Measurements from ENCODE around the gene LCTL. TPM values are rescaled to one million over a fixed set of nuclear protein-coding genes. Genes with fewer than 3 reads are reported as not detected.
A peak's percentile ranks its signal among the peaks of the same experiment; 100 is the strongest.

LCTL gene
- total and polyA plus RNA-seq, 11 donors, result not detected

DNA sequence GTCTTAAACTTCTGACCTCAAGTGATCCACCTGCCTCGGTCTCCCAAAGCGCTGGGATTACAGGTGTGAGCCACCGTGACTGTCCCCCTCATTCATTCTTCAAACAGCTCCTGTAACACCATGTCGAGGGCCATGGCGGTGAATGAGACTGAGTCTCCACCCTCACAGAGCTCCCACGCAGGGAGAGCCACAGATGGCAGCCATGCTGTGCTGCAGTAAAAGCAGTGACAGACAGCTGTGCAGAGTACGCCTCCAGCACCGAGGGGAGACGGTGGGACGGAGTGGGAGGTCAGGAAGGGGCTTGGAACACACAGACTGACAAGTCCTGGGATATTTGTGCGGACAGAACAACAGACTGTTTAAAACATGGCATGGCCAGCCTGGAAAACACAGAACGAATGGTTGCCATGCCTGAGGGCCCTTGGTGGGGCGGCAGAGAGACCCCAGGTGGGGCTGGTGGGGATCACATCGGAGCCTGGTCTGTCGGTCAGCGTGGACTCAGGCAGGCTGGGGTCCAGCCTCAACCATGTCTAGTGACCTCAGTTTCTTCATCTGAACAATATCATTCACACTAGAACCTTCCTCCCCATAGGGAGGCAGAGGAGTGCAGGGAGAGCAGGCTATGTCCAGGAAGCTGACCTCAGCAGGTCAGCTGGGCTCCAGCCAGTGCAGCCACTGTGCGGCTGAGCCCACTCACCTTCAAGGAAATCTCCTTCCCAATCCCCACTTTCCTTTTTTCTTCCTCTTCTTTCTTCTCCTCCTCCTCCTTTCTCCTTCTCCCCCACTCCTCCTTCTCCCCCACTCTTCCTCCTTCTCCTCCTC, 20.6 kb upstream of the LCTL start:
- Histone ChIP-seq H3K27ac (no peak overlapping the region), H3K27me3 (no peaks in the 10 kb centered on the region), H3K4me3 (no peak overlapping the region), H3K9me3 (no peaks in the 10 kb centered on the region), H3K36me3 (no peaks in the 10 kb centered on the region), H3K4me1 (peaks cover 0 to 10% (median 0%) of the 10 kb centered on the region in 12 donors)
- 73 to 76% (median 75%) methylated on average over 17 of the region's 17 CpGs for WGBS, 4 donors
- intact Hi-C loops (cut with DNase I), result no loop called here
- no peak for TF ChIP-seq POLR2A (IDR thresholded peaks at IDR 0.05)
- TF ChIP-seq CTCF (IDR thresholded peaks at IDR 0.05), result no peak
- ATAC-seq (peak in 1 of 4 donors; percentile 24), DNase-seq (no peak)

GRCh38 chr15:66581972-66582537, 16.3 kb upstream of the LCTL start:
- H3K27ac ChIP-seq, result no peak overlapping the region
- peaks cover 0 to 14% (median 2%) of the 10 kb centered on the region in 12 donors for H3K4me1 ChIP-seq
- intact Hi-C loops (cut with DNase I), result no loop called here
- no peak for ATAC-seq
- DNase-seq, result no peak
- WGBS, 4 donors, result 53 to 71% (median 64%) methylated on average over 9 of the region's 9 CpGs
- H3K4me3 ChIP-seq, result peak overlapping the region in 3 of 12 donors; percentile 20 to 28 (median 23)
- TF ChIP-seq CTCF (IDR thresholded peaks at IDR 0.05) (no peak), POLR2A (IDR thresholded peaks at IDR 0.05) (no peak)
- H3K27me3 ChIP-seq, result no peaks in the 10 kb centered on the region
- no peaks in the 10 kb centered on the region for H3K9me3 ChIP-seq
- H3K36me3 ChIP-seq, result no peaks in the 10 kb centered on the region

DNA sequence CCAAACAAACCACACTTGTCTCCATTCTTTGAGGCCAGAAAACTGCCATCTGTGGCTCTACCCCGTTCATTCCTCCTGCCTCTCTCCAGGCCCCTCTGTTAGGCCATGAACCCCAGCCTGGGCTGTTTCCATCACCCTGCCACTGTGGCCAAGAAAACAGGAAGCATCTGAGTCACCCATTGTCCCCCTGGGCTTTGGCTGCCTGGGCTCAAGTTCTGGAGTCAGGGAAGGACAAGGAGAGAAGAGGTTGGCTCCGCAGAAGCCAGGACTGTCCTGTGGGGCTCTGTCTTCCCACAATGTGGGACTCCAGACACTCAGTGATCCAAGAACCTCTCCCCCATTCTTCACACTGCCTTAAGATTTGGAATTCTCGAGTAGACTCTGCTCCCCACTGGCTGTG, 14.8 kb upstream of the LCTL start:
- ATAC-seq (peak in 3 of 4 donors; percentile 65 to 69 (median 67)), DNase-seq (peak in 3 of 5 donors; percentile 28 to 54 (median 40))
- WGBS, 4 donors, result 60 to 68% (median 61%) methylated on average over 3 of the region's 3 CpGs
- TF ChIP-seq POLR2A (IDR thresholded peaks at IDR 0.05) (no peak), CTCF (IDR thresholded peaks at IDR 0.05) (no peak)
- no peak overlapping the region for H3K4me3 ChIP-seq
- H3K27ac ChIP-seq, result peak overlapping the region in 3 of 12 donors; percentile 30 to 60 (median 38)
- H3K4me1 ChIP-seq, result peaks cover 0 to 14% (median 2%) of the 10 kb centered on the region in 12 donors
- H3K27me3 ChIP-seq, result no peaks in the 10 kb centered on the region
- H3K36me3 ChIP-seq, result no peaks in the 10 kb centered on the region
- H3K9me3 ChIP-seq, result no peaks in the 10 kb centered on the region
- intact Hi-C loops (cut with DNase I), result no loop called here

GRCh38 chr15:66578286-66578875, 12.6 kb upstream of the LCTL start:
- H3K27ac ChIP-seq, result peak overlapping the region in 1 of 12 donors; percentile 34
- intact Hi-C loops (cut with DNase I), result no loop called here

More at GRCh38 chr15:66578286-66578875, 12.6 kb upstream of the LCTL start:
- Histone ChIP-seq H3K27me3 (no peaks in the 10 kb centered on the region), H3K36me3 (no peaks in the 10 kb centered on the region), H3K4me3 (no peak overlapping the region), H3K9me3 (no peaks in the 10 kb centered on the region), H3K4me1 (peaks cover 0 to 22% (median 5%) of the 10 kb centered on the region in 12 donors)
- 45 to 65% (median 53%) methylated on average over 8 to 10 of the region's 10 CpGs for WGBS, 4 donors
- DNase-seq (no peak), ATAC-seq (peak in 3 of 4 donors; percentile 39 to 76 (median 44))
- TF ChIP-seq CTCF (IDR thresholded peaks at IDR 0.05) (no peak), POLR2A (IDR thresholded peaks at IDR 0.05) (no peak)
